Panc1 (cell line): ENCODE measurements around the gene CDK5. TPM values are rescaled to one million over a fixed set of nuclear protein-coding genes. Genes with fewer than 3 reads are reported as not detected.

Experiments
- ATAC-seq: fragments of 200-7000 bp; cut with Tn5 transposase; 2 replicates; pipeline ENCODE4 v1.9.1; 2020; ENCODE audit warnings: mild to moderate bottlenecking, moderate library complexity
- BruUV-seq: library from RNA; stranded (reverse); fragments of 400-500 nt; replicated peaks from 2 replicates; lab custom pipeline; 2021; lab: Mats Ljungman, UMichigan
- CTCF ChIA-PET: fragments of 300-600 bp; sonication (Branson Sonifier 250); formaldehyde crosslinking; loops from one replicate; lab custom pipeline; 2022; ENCODE audit warnings: antibody characterized with exemption; lab: Charles Lee
- POLR2A ChIA-PET: fragments of 300-600 bp; sonication (Branson Sonifier 250); formaldehyde crosslinking; loops from one replicate; lab custom pipeline; 2022; ENCODE audit warnings: antibody characterized with exemption; lab: Charles Lee
- DNase-seq: peaks from one replicate; pipeline ENCODE4 v3.0.0-alpha.2; 2010; ENCODE audit warnings: low read depth, low spot score
- H3K27ac ChIP-seq: 2 replicates; pipeline ENCODE4 v1.5.1; 2011; ENCODE audit warnings: mild to moderate bottlenecking, low read length, inconsistent platforms
- H3K27me3 ChIP-seq: fragments of 200-500 bp; sonication (Bioruptor generic); 2 replicates; pipeline ENCODE4 v1.6.0; 2014; ENCODE audit warnings: low read length, inconsistent platforms; ENCODE audit not compliant: control insufficient read depth, insufficient read depth
- H3K36me3 ChIP-seq: fragments of 200-500 bp; sonication (Bioruptor generic); 2 replicates; pipeline ENCODE4 v1.5.1; 2014; ENCODE audit warnings: inconsistent platforms, mild to moderate bottlenecking, low read length, moderate library complexity; ENCODE audit not compliant: control insufficient read depth, insufficient read depth
- H3K4me1 ChIP-seq: 2 replicates; pipeline ENCODE4 v1.5.1; 2011; ENCODE audit warnings: inconsistent platforms, mild to moderate bottlenecking, low read length, moderate library complexity; ENCODE audit not compliant: control insufficient read depth, insufficient read depth
- H3K4me3 ChIP-seq, 2 experiments: 2 replicates each; pipeline ENCODE4 v1.5.1; 2011 to 2012; ENCODE audit warnings: low read depth in 2 of 2, low read length in 2 of 2, mild to moderate bottlenecking in 2 of 2, inconsistent platforms in 1 of 2, moderate library complexity in 1 of 2
- H3K9me3 ChIP-seq: fragments of 200-500 bp; sonication (Bioruptor generic); 2 replicates; pipeline ENCODE4 v1.5.1; 2014; ENCODE audit warnings: low read depth, mild to moderate bottlenecking, inconsistent platforms, low read length, moderate library complexity; ENCODE audit not compliant: control insufficient read depth, insufficient read depth
- CTCF ChIP-seq: fragments of 450-650 bp; IDR thresholded peaks from 2 replicates; pipeline ENCODE4 v1.5.1; 2017; ENCODE audit warnings: mild to moderate bottlenecking
- POLR2AphosphoS5 ChIP-seq: IDR thresholded peaks from 2 replicates; pipeline ENCODE4 v1.6.1; 2012; ENCODE audit warnings: mild to moderate bottlenecking, low read depth, low read length, moderate library complexity
- REST ChIP-seq, 2 experiments: IDR thresholded peaks; 2 replicates each; pipeline ENCODE4 v1.6.1; 2011 to 2012; ENCODE audit warnings: low read depth in 2 of 2, control low read depth in 1 of 2, low read length in 1 of 2, mild to moderate bottlenecking in 1 of 2, moderate library complexity in 1 of 2; ENCODE audit not compliant: insufficient read depth in 1 of 2
- SIN3A ChIP-seq: IDR thresholded peaks from 2 replicates; pipeline ENCODE4 v1.6.1; 2012; ENCODE audit warnings: low read depth, mild to moderate bottlenecking, low read length, moderate library complexity, borderline replicate concordance; ENCODE audit not compliant: insufficient read depth
- TCF7L2 ChIP-seq: IDR thresholded peaks from 2 replicates; pipeline ENCODE4 v1.6.1; 2011; ENCODE audit warnings: mild to moderate bottlenecking, low read depth, low read length, inconsistent platforms
- in situ Hi-C: cut with HindIII; loops from 2 replicates; pipeline ENCODE4 v1.10.0; 2016; ENCODE audit warnings: low sequenced_read_pairs, low pct_unique_long_range_greater_than_20kb
- intact Hi-C: fragments of 100-400 bp; cut with micrococcal nuclease; formaldehyde crosslinking; loops from one replicate; pipeline ENCODE4 v1.10.0; 2022; ENCODE audit not compliant: unreplicated experiment
- total RNA-seq: library from RNA; stranded (reverse); gene quantifications from one replicate; pipeline ENCODE4 v1.2.1, GENCODE V29; 2021; ENCODE audit not compliant: unreplicated experiment

The CDK5 gene
- total RNA-seq, 1 experiment from 2014 or later = 25.6 TPM

- intact Hi-C loops (no loop called here), in situ Hi-C loops (no loop called here)
- no TSS peak for BruUV-seq
- no peak overlapping the region for H3K4me3 ChIP-seq
- H3K9me3 ChIP-seq = no peaks in the 10 kb centered on the region
- no peak for ATAC-seq
- TF ChIP-seq POLR2AphosphoS5 (no peak), SIN3A (no peak), REST (IDR thresholded peaks at IDR 0.05; ENCODE audit: insufficient read depth in 1 of 2, low read depth in 2 of 2, low read length in 1 of 2) (no peak), CTCF (no peak), TCF7L2 (no peak)
- CTCF ChIA-PET = interaction anchor here (0.6 to 0.7 kb wide), 4 partner anchors 18 to 353 kb away, joined by 3 to 9 read pairs (median 4); partner anchors contain the start of gene ABCB8
- H3K4me1 ChIP-seq = peaks cover 35% of the 10 kb centered on the region
- H3K27me3 ChIP-seq = no peaks in the 10 kb centered on the region
- POLR2A ChIA-PET = interaction anchor here (0.6 to 0.8 kb wide), 2 partner anchors 9 to 712 kb away, joined by 3 to 4 read pairs; partner anchors contain the start of gene FASTK
- H3K27ac ChIP-seq = peak overlapping the region; percentile 65
- no peak for DNase-seq
- no peaks in the 10 kb centered on the region; the same call in 1 of the 2 replicates for H3K36me3 ChIP-seq
These were observed 32.4 kb upstream of the CDK5 start for GRCh38 chr7:151089893-151090730.

DNA sequence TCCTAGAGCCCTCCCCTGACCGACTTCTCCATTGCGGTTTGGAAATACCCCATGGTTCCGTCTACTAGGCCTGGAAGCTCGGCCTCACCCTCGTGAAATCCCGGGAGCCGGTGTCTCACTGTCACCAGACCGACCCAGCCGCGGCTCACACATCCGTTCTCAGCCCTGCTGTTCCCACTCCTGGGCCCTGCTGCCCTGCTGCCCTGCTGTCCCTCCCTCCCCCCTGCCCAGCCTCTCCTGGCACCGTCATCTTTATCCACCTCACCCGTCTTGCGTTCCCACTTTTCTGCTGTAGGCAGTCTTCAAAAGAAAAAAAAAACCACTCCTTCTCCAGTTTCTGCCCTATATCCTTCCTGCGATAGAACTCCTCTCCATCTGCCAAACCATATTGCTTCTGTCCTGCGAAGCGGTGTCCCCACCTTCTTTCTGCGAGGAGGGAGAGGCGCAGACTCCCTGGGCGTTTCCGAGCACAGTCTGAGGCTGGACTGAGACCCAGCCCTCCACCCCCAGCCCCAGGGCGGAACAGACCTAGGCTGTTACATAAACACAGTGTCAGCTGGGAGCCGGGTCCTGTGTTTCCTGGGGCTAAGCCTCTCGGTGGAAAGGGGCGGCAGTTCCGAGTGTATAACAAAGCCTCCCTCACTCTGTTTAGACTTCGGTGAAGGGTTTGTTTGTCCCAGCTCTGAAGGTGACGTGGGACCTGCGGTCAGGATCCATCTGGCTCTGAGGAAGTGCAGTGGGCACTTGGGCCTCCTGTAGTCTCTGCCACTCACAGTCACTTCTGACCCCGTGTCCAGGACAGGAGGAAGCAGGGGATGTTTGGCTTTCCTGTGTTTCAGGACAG, 31.4 kb upstream of the CDK5 start:
- no peak for DNase-seq
- no peaks in the 10 kb centered on the region for H3K9me3 ChIP-seq
- in situ Hi-C loops (no loop called here), intact Hi-C loops (no loop called here)
- peak overlapping the region; percentile 77 for H3K27ac ChIP-seq
- H3K4me1 ChIP-seq = peaks cover 40% of the 10 kb centered on the region
- ATAC-seq = no peak
- no peaks in the 10 kb centered on the region; the same call in 1 of the 2 replicates for H3K36me3 ChIP-seq
- H3K27me3 ChIP-seq = no peaks in the 10 kb centered on the region
- TF ChIP-seq TCF7L2 (no peak), POLR2AphosphoS5 (no peak), REST (IDR thresholded peaks at IDR 0.05; ENCODE audit: insufficient read depth in 1 of 2, low read depth in 2 of 2, low read length in 1 of 2) (no peak), CTCF (no peak), SIN3A (no peak)
- H3K4me3 ChIP-seq = peak overlapping the region; percentile 88 to 93
- POLR2A ChIA-PET = interaction anchor here (0.5 to 0.6 kb wide), 2 partner anchors 59 to 711 kb away, joined by 3 read pairs; no protein-coding TSS in a partner anchor
- BruUV-seq = no TSS peak
- CTCF ChIA-PET = interaction anchor here (0.7 kb wide), 1 partner anchor 61 kb away, joined by 9 read pairs; the partner anchor contains the start of gene ABCB8
